ENCODE results near the gene GBA2. TPM values are rescaled to one million over a fixed set of nuclear protein-coding genes. Genes with fewer than 3 reads are reported as not detected.
A peak's percentile ranks its signal among the peaks of the same experiment; 100 is the strongest.

Gene GBA2
- polyA plus RNA-seq, 4 donors: 97.9 to 118 (median 103) TPM

DNA sequence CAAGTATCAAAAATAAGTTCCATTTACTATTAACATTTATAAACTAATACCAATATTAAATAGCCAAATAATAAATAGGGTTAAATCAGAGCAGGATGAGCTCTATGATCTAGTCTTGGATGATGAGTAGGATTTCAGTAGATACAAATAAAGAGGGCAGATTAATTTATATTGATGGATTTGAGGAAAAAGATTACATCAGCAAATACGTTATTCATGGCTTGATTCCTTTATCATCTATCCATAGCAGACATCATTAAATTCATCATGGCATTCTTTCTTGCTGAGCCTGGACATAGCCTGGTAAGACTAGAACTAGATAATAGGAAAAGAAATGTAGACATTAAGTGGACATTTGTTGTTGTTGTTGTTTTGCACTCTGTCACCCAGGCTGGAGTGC lies 18.4 kb upstream of the GBA2 start:
- no peak for DNase-seq (ENCODE audit: low read depth in 4 of 4, low spot score in 3 of 4)

DNA sequence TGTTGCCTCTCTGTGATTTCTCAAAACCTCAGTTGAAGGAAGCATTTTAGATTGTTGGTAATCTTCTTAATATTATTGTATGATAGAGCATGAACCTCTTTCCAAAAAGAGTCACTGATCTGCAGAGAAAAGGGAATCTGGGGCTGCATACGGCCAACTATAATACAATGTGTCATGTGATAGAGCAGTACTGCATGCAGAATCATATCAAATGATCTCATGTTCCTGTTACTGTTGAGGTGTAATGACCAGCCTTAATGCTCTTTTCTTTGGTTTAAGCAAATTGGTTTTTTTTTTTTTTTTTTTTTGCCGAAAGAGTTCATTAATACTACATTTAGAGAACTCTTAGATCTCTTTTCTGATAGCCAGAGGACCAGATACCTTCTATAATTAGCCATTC lies 18.0 kb upstream of the GBA2 start:
- no peak for DNase-seq (ENCODE audit: low read depth in 4 of 4, low spot score in 3 of 4)

GRCh38 chr9:35763803-35764202 lies 14.8 kb upstream of the GBA2 start:
- DNase-seq (ENCODE audit: low read depth in 4 of 4, low spot score in 3 of 4): no peak

- no peak for DNase-seq (ENCODE audit: low read depth in 4 of 4, low spot score in 3 of 4)
Observed at GRCh38 chr9:35763181-35763580, 14.2 kb upstream of the GBA2 start.

DNA sequence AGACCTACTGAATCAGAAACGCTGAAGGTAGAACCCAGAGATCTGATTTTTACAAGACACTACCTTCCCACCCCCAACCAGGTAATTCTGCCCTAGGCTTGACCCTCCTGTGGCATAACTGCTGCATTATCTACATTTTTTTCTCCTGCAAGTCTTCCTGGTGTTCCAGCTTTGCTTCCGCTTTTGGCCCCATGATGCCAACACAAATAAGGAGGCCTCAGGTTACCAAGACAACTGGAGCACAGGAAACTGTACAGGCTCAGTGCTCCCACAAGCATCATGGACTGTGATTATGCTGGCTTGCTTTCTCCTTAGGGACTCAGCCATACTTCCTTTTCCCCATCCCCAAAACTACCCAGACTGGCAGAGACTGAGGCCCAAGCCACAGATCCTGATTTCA lies 11.6 kb upstream of the GBA2 start:
- no peak for DNase-seq (ENCODE audit: low read depth in 4 of 4, low spot score in 3 of 4)

DNA sequence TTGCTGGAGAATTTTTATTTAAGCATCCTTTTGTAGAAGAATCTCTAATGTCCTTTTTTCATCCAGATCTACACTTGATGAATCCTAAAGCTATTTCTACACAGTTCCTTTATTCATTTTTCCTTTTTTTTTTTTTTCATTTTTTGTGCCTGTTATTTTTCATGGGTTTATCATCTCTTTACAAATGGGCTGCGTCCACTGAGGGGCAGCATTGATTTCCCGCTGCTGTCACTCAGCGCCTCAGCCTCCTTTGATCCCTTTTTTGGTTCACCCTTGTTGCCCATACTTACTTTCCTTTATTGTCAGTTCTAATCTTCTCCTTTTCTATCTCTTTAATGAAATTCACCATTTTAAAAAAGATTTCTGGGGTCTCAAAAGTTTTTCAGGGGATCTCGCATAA lies 10.8 kb upstream of the GBA2 start:
- DNase-seq (ENCODE audit: low read depth in 4 of 4, low spot score in 3 of 4): no peak

DNA sequence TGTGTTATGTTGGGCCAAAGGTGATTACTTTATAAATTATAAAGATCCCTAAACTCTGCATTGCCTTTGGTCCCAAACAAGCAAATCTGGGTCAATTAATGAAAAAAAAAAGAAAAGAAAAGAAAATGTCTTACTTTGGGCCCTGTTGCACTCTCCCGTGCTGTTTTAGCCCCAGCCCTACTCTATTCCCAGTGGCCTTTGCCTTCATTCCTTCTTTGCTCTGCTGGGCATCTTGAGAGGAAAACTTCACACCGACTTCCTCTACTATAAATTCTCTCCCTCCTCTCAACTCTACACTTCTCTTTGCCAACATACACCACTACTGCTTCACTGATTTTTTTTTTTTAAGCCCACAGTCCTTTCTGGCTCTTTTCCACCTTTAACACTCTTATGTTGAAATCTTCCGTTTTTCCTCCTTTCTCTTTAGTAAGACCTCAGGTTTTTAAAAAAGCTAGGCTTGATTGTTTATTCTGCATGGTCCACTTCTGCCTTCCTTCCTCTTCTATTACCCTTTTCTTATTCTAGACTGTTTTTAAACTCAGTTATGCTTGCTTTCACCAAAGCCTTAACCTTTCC lies 9.5 kb upstream of the GBA2 start:
- DNase-seq (ENCODE audit: low read depth in 4 of 4, low spot score in 3 of 4): no peak

GRCh38 chr9:35757892-35758275 lies 8.9 kb upstream of the GBA2 start:
- no peak for DNase-seq (ENCODE audit: low read depth in 4 of 4, low spot score in 3 of 4)

GRCh38 chr9:35757226-35757891 lies 8.3 kb upstream of the GBA2 start:
- DNase-seq (ENCODE audit: low read depth in 4 of 4, low spot score in 3 of 4): peak in 1 of 4 donors; percentile 42

GRCh38 chr9:35756275-35757225 lies 7.5 kb upstream of the GBA2 start:
- DNase-seq (ENCODE audit: low read depth in 4 of 4, low spot score in 3 of 4): peak in 1 of 4 donors; percentile 43

DNA sequence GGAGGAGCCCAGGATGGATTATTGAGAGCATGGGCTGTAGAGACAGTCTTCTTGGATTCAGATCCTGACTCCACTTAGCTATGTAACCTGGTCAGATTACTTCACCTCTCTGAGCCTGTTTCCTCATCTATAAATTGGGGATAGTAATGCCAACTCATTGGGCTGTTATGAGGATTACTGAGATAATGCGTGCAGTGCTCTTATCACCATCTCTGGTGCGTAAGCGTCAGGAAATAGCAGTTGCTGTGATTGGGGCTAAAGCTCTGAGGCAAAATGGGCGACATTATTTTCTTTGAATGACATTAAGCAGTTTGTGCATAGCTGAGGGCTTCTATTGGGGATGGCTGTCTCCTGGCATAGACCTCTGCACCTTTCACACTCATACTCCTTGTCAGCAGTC lies 6.0 kb upstream of the GBA2 start:
- no peak for DNase-seq (ENCODE audit: low read depth in 4 of 4, low spot score in 3 of 4)

GRCh38 chr9:35754264-35754663 lies 5.2 kb upstream of the GBA2 start, which contains the start of gene MSMP:
Gene MSMP, minus strand, starts transcription at chr9:35754276. Its CDS starts 147 bp downstream, at chr9:35754129.
- no peak for DNase-seq (ENCODE audit: low read depth in 4 of 4, low spot score in 3 of 4)

GRCh38 chr9:35753466-35753865 lies 4.4 kb upstream of the GBA2 start:
- DNase-seq (ENCODE audit: low read depth in 4 of 4, low spot score in 3 of 4): no peak

DNA sequence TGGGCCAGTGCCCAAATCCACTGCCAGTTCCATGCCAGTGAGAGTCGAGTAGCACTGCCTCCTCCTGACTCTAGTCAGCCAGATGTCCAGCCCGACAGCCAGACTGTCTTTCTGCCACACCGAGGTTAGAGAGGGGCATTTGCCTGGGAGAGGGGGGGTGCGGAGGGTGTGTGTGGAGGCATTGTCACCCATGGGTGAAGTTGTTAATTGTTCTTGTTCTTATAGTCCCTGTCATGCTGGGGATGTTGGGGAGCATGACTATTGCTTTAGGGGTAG lies 1.2 kb upstream of the GBA2 start:
- DNase-seq (ENCODE audit: low read depth in 4 of 4, low spot score in 3 of 4): no peak

DNA sequence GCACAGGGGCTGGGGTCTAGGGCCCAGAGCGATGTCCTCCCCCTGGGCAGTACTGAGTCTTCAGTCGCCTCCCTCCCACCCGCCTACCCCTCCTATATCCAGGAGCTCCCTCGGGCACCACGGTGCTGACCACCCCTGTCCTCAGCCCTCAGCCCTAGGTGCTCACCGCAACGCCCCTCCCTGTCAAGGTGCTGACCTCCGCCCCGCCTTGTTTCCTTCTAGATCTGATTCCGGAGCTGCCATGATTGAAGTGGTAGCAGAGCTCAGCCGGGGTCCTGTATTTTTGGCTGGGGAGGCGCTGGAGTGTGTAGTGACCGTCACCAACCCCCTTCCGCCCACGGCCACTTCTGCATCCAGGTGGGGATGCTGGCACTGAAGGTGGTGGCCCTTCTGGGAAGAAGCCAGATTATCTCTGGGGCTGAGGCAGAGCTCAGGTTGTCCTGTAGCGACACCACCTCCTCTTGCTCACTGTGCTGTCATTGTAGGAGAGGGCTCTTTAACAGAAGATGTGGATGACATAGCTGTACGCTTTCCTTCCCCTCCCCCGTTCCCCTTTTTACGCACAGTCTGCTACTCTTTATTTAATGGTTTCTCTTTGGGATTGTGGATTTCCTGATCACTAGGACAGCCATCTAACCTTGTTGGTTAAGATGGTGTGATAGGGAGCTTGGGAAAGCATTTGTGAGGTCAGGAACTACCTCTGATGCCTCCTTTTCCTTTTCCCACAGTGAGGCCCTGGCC lies 657 bp upstream of the GBA2 start:
- no peak for DNase-seq (ENCODE audit: low read depth in 4 of 4, low spot score in 3 of 4)

DNA sequence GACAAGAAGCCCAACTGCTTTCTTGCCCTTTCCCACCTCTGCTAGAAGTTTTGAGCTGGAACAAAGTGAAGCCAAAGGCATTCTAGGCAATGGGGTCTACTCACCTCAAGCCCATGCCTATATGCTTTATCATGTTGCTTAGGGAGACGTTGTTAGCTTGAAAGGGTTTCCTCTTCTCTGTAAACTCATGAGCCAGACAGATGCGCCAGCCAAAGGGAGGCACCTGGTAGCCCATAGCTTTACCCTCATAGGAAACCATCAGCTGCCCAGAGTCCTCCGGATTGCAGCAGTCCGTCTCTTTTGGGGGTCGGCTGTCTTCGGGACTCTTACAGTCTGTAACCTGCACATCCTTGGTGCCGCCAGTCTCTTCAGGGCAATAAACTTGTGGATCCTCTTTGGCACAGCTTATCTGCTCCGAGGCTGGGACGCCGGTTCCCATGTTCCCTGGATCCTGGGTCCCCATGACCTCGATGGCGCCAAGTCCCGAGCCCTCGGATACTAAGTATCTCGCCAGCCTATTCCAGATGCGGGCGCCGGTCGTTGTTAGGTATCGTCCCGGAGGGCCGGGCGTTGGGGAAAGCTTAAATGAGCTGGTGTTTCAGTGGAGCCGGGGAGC lies 678 bp downstream of the GBA2 start:
- no peak for DNase-seq (ENCODE audit: low read depth in 4 of 4, low spot score in 3 of 4)

DNA sequence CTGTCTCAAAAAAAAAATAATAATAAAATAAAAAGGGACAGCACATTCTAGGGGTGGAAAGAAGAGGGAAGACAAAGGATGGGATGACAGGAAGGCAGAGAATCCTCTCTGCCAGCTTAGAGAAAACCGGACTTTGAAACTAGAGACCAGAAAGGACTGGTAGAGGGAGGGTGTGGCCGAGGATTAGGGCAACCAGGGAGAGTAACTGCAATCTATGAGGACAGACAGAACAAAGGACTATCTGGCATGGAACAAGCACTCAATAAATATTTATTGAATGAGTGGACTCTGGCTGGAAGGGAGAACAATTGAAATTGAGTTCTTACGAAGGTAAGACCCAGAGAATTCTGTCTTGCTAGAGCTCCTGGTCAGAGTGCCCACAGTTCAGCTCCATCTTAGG lies 2.4 kb downstream of the GBA2 start:
- DNase-seq (ENCODE audit: low read depth in 4 of 4, low spot score in 3 of 4): no peak

- no peak for DNase-seq (ENCODE audit: low read depth in 4 of 4, low spot score in 3 of 4)
Observed at GRCh38 chr9:35745569-35745968, 3.5 kb downstream of the GBA2 start.

GRCh38 chr9:35743880-35744518 lies 5.0 kb downstream of the GBA2 start:
- no peak for DNase-seq (ENCODE audit: low read depth in 4 of 4, low spot score in 3 of 4)

DNA sequence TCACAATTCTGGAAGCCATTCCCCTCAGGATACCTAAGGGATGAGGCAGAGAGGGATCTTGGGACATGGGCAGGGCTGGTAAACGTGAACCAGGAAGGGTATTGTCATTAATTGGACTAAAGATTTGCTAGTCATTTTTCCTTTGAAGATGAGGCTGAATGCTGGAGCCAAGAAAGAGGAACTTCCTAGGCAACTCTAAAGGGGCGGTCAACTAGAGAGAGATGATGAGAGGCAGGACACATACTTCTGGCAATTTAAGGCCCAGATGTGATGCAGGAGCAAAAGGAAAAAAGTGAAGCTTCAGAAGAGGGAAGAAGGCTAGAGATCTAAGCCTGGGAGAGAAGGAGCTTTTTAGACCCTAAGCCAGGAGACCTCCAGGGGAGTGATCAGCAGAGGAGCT lies 5.6 kb downstream of the GBA2 start:
- DNase-seq (ENCODE audit: low read depth in 4 of 4, low spot score in 3 of 4): no peak
